Measurements from ENCODE around the gene MGME1.

Gene MGME1

DNA sequence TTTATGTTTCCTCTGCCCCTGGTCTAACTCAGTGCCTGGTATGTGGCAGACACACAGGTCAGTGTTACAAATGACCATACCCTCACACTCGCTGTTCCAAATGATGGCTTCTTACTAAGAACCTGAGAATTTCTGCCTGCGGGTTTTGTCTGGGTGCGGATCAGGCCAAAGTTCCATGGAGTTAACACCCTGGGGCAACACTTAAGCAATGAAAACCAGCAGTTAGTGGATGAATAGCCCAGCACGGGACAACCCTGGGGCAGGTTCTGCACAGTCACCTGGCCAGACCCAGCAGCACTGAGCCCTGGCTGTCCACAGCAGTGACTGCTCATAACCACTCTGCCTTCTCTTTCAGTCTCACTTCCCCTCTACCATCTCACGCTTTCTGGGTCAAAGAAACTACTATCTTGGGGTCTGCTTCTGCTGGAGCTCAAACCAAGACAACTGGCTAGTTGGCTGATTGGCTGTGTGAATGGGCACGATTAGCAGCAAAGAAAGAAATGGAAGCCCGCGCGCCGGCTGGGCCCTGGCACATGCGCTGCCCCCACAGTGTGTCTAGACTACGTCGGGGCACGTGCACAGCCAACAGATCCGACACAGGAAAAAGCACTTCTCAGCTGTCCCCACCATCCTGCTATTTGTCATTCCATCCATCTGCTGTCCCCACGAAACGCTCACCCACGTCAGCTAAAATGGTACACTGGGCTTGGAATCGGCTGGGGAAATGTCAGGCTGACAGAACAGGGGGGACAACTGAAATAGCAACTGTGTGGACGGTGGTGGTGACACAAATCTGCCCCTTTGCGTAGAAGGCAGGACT lies 36.6 kb downstream of the MGME1 start:
- TF ChIP-seq TAF1 (IDR thresholded peaks at IDR 0.05; ENCODE audit: borderline replicate concordance, insufficient read depth, low read length): no peak
- no peak for TF ChIP-seq SIN3A (IDR thresholded peaks at IDR 0.05; ENCODE audit: borderline replicate concordance, insufficient read depth, low read length)
- TF ChIP-seq, protein P1, sequence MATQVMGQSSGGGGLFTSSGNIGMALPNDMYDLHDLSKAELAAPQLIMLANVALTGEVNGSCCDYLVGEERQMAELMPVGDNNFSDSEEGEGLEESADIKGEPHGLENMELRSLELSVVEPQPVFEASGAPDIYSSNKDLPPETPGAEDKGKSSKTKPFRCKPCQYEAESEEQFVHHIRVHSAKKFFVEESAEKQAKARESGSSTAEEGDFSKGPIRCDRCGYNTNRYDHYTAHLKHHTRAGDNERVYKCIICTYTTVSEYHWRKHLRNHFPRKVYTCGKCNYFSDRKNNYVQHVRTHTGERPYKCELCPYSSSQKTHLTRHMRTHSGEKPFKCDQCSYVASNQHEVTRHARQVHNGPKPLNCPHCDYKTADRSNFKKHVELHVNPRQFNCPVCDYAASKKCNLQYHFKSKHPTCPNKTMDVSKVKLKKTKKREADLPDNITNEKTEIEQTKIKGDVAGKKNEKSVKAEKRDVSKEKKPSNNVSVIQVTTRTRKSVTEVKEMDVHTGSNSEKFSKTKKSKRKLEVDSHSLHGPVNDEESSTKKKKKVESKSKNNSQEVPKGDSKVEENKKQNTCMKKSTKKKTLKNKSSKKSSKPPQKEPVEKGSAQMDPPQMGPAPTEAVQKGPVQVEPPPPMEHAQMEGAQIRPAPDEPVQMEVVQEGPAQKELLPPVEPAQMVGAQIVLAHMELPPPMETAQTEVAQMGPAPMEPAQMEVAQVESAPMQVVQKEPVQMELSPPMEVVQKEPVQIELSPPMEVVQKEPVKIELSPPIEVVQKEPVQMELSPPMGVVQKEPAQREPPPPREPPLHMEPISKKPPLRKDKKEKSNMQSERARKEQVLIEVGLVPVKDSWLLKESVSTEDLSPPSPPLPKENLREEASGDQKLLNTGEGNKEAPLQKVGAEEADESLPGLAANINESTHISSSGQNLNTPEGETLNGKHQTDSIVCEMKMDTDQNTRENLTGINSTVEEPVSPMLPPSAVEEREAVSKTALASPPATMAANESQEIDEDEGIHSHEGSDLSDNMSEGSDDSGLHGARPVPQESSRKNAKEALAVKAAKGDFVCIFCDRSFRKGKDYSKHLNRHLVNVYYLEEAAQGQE (IDR thresholded peaks at IDR 0.05; ENCODE audit: insufficient read depth in 1 of 2, low read depth in 2 of 2, low read length in 2 of 2): no peak
- TF ChIP-seq POLR2AphosphoS5 (IDR thresholded peaks at IDR 0.05; ENCODE audit: low read depth, low read length): no peak
- TF ChIP-seq FOXP2 (optimal IDR thresholded peaks at IDR 0.05; ENCODE audit: borderline replicate concordance, extremely low read depth, extremely low read length, insufficient read depth): no peak

DNA sequence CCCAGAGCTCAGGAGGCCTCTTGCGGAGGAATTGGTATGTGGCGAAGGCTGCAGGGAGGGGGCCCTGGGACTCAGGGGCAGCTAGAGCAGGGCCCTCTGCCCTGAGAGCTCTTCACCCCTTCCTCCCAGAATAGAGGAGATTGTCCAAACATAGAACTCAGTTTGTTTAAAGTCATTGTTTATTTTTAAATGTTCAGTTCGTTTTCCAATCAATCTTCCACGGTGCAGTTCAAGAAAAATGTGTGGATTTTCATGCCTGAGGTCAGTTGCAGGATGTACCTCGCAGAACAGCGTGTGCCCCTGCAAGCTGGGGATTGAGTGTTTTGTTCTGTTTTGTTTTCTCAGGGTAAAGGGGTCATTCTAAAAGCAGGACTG lies 37.2 kb downstream of the MGME1 start:
- TF ChIP-seq POLR2AphosphoS5 (IDR thresholded peaks at IDR 0.05; ENCODE audit: low read depth, low read length) (no peak), SIN3A (IDR thresholded peaks at IDR 0.05; ENCODE audit: borderline replicate concordance, insufficient read depth, low read length) (no peak), FOXP2 (optimal IDR thresholded peaks at IDR 0.05; ENCODE audit: borderline replicate concordance, extremely low read depth, extremely low read length, insufficient read depth) (no peak)
- TF ChIP-seq, protein P1 (IDR thresholded peaks at IDR 0.05; ENCODE audit: insufficient read depth in 1 of 2, low read depth in 2 of 2, low read length in 2 of 2): no peak

DNA sequence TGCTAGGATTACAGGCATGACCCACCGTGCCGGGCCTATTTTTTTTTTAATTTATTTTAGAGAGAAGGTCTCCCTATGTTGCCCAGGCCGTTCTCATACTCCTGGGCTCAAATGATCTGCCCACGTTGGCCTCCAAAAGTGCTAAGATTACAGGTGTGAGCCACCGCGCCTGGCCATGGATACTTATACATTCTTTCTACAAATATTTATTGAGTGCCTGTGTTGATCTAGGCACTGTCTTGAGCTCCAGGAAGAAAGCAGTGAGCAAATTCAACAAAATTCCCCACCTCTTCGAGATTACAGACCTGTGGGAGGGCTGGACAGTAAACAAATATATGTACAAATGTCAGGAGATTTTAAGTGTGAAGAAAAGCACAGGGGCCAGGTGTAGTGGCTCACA lies 37.9 kb downstream of the MGME1 start:
- no peak for TF ChIP-seq TAF1 (IDR thresholded peaks at IDR 0.05; ENCODE audit: borderline replicate concordance, insufficient read depth, low read length)
- TF ChIP-seq, protein P1 (IDR thresholded peaks at IDR 0.05; ENCODE audit: insufficient read depth in 1 of 2, low read depth in 2 of 2, low read length in 2 of 2): no peak
- no peak for TF ChIP-seq FOXP2 (optimal IDR thresholded peaks at IDR 0.05; ENCODE audit: borderline replicate concordance, extremely low read depth, extremely low read length, insufficient read depth)
- no peak for TF ChIP-seq SIN3A (IDR thresholded peaks at IDR 0.05; ENCODE audit: borderline replicate concordance, insufficient read depth, low read length)
- no peak for TF ChIP-seq POLR2AphosphoS5 (IDR thresholded peaks at IDR 0.05; ENCODE audit: low read depth, low read length)

DNA sequence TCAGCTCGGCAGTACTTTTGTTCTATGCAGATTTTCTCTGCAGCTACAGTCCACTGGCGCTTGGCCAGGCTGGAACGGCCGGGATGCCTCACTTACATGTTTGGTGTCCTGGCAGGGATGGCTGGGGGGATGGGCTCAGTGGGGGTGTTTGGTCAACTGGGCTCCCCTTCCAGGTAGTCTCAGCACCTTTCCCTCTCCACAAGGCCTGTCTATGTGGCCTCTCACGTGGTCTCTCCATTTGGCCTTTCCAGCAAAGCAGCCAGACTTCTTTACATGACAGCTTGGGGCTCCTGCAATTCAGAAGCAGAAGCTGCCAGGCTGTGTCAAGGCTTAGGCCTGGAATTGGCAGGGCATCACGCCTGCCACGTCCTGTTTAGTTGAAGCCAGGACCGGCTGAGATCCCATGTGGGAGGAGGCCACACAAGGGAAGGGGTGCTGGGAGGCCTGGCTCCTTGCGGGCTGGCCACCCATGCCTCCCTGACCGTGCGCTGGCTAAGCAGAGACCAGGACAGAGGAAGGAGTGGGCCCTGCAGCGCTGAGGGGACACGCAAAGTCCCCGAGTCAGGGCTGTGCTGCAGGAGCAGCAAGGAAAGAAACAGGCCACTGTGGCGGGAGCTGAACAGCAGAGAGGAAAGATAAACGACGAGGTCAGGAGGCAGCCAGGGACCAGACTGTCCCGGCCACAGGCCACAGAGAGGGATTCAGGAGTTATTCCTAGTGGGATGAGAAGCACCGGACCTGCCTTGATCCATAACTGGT lies 38.9 kb downstream of the MGME1 start:
- TF ChIP-seq, protein P1 (IDR thresholded peaks at IDR 0.05; ENCODE audit: insufficient read depth in 1 of 2, low read depth in 2 of 2, low read length in 2 of 2): no peak
- TF ChIP-seq SIN3A (IDR thresholded peaks at IDR 0.05; ENCODE audit: borderline replicate concordance, insufficient read depth, low read length): no peak
- TF ChIP-seq TAF1 (IDR thresholded peaks at IDR 0.05; ENCODE audit: borderline replicate concordance, insufficient read depth, low read length): no peak
- TF ChIP-seq FOXP2 (optimal IDR thresholded peaks at IDR 0.05; ENCODE audit: borderline replicate concordance, extremely low read depth, extremely low read length, insufficient read depth): no peak
- TF ChIP-seq POLR2AphosphoS5 (IDR thresholded peaks at IDR 0.05; ENCODE audit: low read depth, low read length): no peak

Measured in PFSK-1 (cell line).